HepG2 (cell line): Measurements from ENCODE around the gene STX8. TPM values are rescaled to one million over a fixed set of nuclear protein-coding genes. Genes with fewer than 3 reads are reported as not detected.

ENCODE experiments used
- ATAC-seq: fragments of 200-7000 bp; cut with Tn5 transposase; 3 replicates; pipeline ENCODE4 v1.9.1; 2020; ENCODE audit warnings: mild to moderate bottlenecking, moderate library complexity
- BruUV-seq: library from RNA; stranded (reverse); fragments of 400-500 nt; replicated peaks from 2 replicates; lab custom pipeline; 2021; lab: Mats Ljungman, UMichigan
- CTCF ChIA-PET: fragments of 300-600 bp; formaldehyde crosslinking; extraction: SDS; loops from one replicate; lab custom pipeline; 2021; ENCODE audit warnings: low total read pairs, inconsistent platforms, low intra/inter-chr PET ratio; lab: Yijun Ruan, JAX
- POLR2A ChIA-PET: fragments of 350-600 bp; sonication (Branson Sonifier 250); formaldehyde crosslinking; loops from one replicate; lab custom pipeline; 2020; ENCODE audit warnings: antibody characterized with exemption, inconsistent platforms; lab: Yijun Ruan, JAX
- DNase-seq: peaks from one replicate; pipeline ENCODE4 v3.0.0-alpha.2; 2015; ENCODE audit warnings: low spot score
- FAIRE-seq: peaks from 3 replicates; lab custom pipeline; 2011; peaks lifted over from hg19 to GRCh38; lab: Jason Lieb, UNC
- H2AFZ ChIP-seq: one replicate; pipeline ENCODE4 v1.6.1; 2011; ENCODE audit warnings: low read length, inconsistent platforms
- H3K27ac ChIP-seq: fragments of 300-600 bp; 3 replicates; pipeline ENCODE4 v1.8.0; 2011; ENCODE audit warnings: mixed run types, mild to moderate bottlenecking, mixed read lengths, low read length, inconsistent platforms; ENCODE audit not compliant: insufficient read depth; ENCODE audit errors: extremely low read length
- H3K27me3 ChIP-seq, 2 experiments: fragments of 200-600 bp in 1 of 2; 2 replicates in 1 of 2; 3 replicates in 1 of 2; pipeline versions ENCODE4 v1.6.0 to v1.8.0; 2011; ENCODE audit warnings: low read length in 2 of 2, mild to moderate bottlenecking in 2 of 2, moderate library complexity in 2 of 2, inconsistent platforms in 1 of 2; ENCODE audit not compliant: insufficient read depth in 2 of 2, control insufficient read depth in 1 of 2
- H3K36me3 ChIP-seq, 2 experiments: fragments of 200-600 bp in 1 of 2; replicated peaks in 1 of 2; 2 replicates in 1 of 2; 3 replicates in 1 of 2; pipeline versions ENCODE4 v1.5.1 to v1.8.0; 2011; ENCODE audit warnings: low read length in 2 of 2, inconsistent platforms in 1 of 2; ENCODE audit not compliant: insufficient read depth in 2 of 2, control insufficient read depth in 1 of 2
- H3K4me1 ChIP-seq: 2 replicates; pipeline ENCODE4 v1.5.1; 2012; ENCODE audit warnings: low read length, inconsistent platforms; ENCODE audit not compliant: insufficient read depth
- H3K4me2 ChIP-seq: 2 replicates; pipeline ENCODE4 v1.6.0; 2011; ENCODE audit warnings: low read depth, low read length, inconsistent platforms
- H3K4me3 ChIP-seq, 3 experiments: fragments of 200-600 bp in 1 of 3; sonication (generic), shearing (Covaris generic) in 1 of 3; replicated peaks in 1 of 3; 2 replicates each; pipeline ENCODE4 v1.5.1; 2011 to 2016; ENCODE audit warnings: low read length in 3 of 3, inconsistent platforms in 2 of 3, low read depth in 2 of 3, mild to moderate bottlenecking in 2 of 3, control low read depth in 1 of 3, mixed read lengths in 1 of 3; ENCODE audit not compliant: insufficient read depth in 1 of 3
- H3K79me2 ChIP-seq: one replicate; pipeline ENCODE4 v1.6.1; 2011; ENCODE audit warnings: low read length, inconsistent platforms; ENCODE audit not compliant: insufficient read depth
- H3K9ac ChIP-seq: 2 replicates; pipeline ENCODE4 v1.6.0; 2011; ENCODE audit warnings: mild to moderate bottlenecking, low read depth, low read length, inconsistent platforms; ENCODE audit not compliant: insufficient read depth
- H3K9me3 ChIP-seq: 2 replicates; pipeline ENCODE4 v1.5.1; 2012; ENCODE audit warnings: mild to moderate bottlenecking, low read length
- H4K20me1 ChIP-seq: 2 replicates; pipeline ENCODE4 v1.6.0; 2011; ENCODE audit warnings: inconsistent platforms, mild to moderate bottlenecking, low read length, moderate library complexity; ENCODE audit not compliant: insufficient read depth
- E2F5 ChIP-seq: sonication (generic); formaldehyde crosslinking; conservative IDR thresholded peaks from 2 replicates; pipeline ENCODE4 v1.4.0; 2020; ENCODE audit warnings: missing genetic modification reagents
- FOXP4 ChIP-seq: sonication (generic); formaldehyde crosslinking; IDR thresholded peaks from 2 replicates; pipeline ENCODE4 v1.4.0; 2020; ENCODE audit warnings: missing genetic modification reagents
- GMEB2 ChIP-seq: IDR thresholded peaks from 2 replicates; pipeline ENCODE4 v1.6.1; 2016; ENCODE audit warnings: missing biosample characterization, missing genetic modification reagents, low read depth
- HDAC2 ChIP-seq: sonication (generic); formaldehyde crosslinking; IDR thresholded peaks from 2 replicates; pipeline ENCODE4 v1.4.0; 2020; ENCODE audit warnings: missing genetic modification reagents
- MTA3 ChIP-seq: sonication (generic); formaldehyde crosslinking; IDR thresholded peaks from 2 replicates; pipeline ENCODE4 v1.4.0; 2020; ENCODE audit warnings: missing genetic modification reagents
- NR0B2 ChIP-seq: sonication (generic); formaldehyde crosslinking; IDR thresholded peaks from 2 replicates; pipeline ENCODE4 v1.4.0; 2020; ENCODE audit warnings: mild to moderate bottlenecking, missing genetic modification reagents
- ONECUT2 ChIP-seq: sonication (generic); formaldehyde crosslinking; IDR thresholded peaks from 2 replicates; pipeline ENCODE4 v1.4.0; 2020; ENCODE audit warnings: missing genetic modification reagents
- POLR2A ChIP-seq, 2 experiments: IDR thresholded peaks; 2 replicates each; pipeline ENCODE4 v1.6.1; 2011; ENCODE audit warnings: low read depth in 2 of 2, low read length in 2 of 2, mild to moderate bottlenecking in 1 of 2, moderate library complexity in 1 of 2; ENCODE audit not compliant: insufficient read depth in 1 of 2
- RARA ChIP-seq: IDR thresholded peaks from 2 replicates; pipeline ENCODE4 v1.6.1; 2016; ENCODE audit warnings: missing genetic modification reagents, missing compliant biosample characterization
- RNF2 ChIP-seq: fragments of 450-650 bp; conservative IDR thresholded peaks from 2 replicates; pipeline ENCODE4 v1.6.1; 2016; ENCODE audit warnings: low read depth
- ZFP90 ChIP-seq: sonication (generic); formaldehyde crosslinking; IDR thresholded peaks from 2 replicates; pipeline ENCODE4 v1.8.0; 2022; ENCODE audit warnings: missing genetic modification reagents, mild to moderate bottlenecking, inconsistent platforms, borderline replicate concordance
- ZNF737 ChIP-seq: sonication (generic); formaldehyde crosslinking; IDR thresholded peaks from 2 replicates; pipeline ENCODE4 v1.5.0; 2020; ENCODE audit warnings: missing genetic modification reagents, mild to moderate bottlenecking, borderline replicate concordance
- WGBS: methylation state at CpG from one replicate; pipeline ENCODE4 v1.1.6; 2017; ENCODE audit warnings: low lambda C conversion rate; 5-methylcytosine and 5-hydroxymethylcytosine counted together
- in situ Hi-C: cut with HindIII; loops from 2 replicates; pipeline ENCODE4 v1.10.0; 2017; ENCODE audit warnings: low pct_unique_long_range_greater_than_20kb; ENCODE audit not compliant: extremely low pct_ligation_motif_present
- intact Hi-C: fragments of 100-400 bp; cut with micrococcal nuclease; formaldehyde crosslinking; loops from one replicate; pipeline ENCODE4 v1.10.0; 2022; ENCODE audit not compliant: unreplicated experiment
- polyA plus RNA-seq, 8 experiments: library from polyadenylated mRNA; depleted of rRNA in 3 of 8; stranded (reverse) in 7 of 8; unstranded in 1 of 8; fragments of >200 nt; fragmentation: Illumina TruSeq in 4 of 8; extraction: Trizol in 4 of 8; gene quantifications; 2 replicates each; pipeline versions ENCODE4 v1.2.1 to v1.2.3, GENCODE V29; 2011 to 2016; ENCODE audit warnings: low read depth in 4 of 8, missing spikeins in 1 of 8, mixed read lengths in 1 of 8; ENCODE audit not compliant: insufficient read depth in 1 of 8
- total RNA-seq, 5 experiments: library from RNA; depleted of rRNA; stranded (reverse); fragments of >200 nt; fragmentation: Illumina TruSeq; extraction: Trizol; gene quantifications; 2 replicates each; pipeline ENCODE4 v1.2.3, GENCODE V29; 2016; ENCODE audit warnings: low read depth in 1 of 5

STX8 gene
- total and polyA plus RNA-seq, 2 of the 13 experiments (the other 11 are each of a cell fraction or from before 2014, with no cell fraction given): 36.4 to 53.6 TPM

GRCh38 chr17:9479964-9480363, 95.7 kb downstream of the STX8 start:
- Histone ChIP-seq H3K4me2 (no peak overlapping the region), H3K27ac (no peak overlapping the region), H4K20me1 (no peaks in the 10 kb centered on the region), H3K9ac (no peak overlapping the region), H3K4me3 (no peak overlapping the region), H2AFZ (no peak overlapping the region), H3K27me3 (no peaks in the 10 kb centered on the region), H3K9me3 (no peaks in the 10 kb centered on the region), H3K4me1 (peaks cover 5% of the 10 kb centered on the region), H3K36me3 (no peaks in the 10 kb centered on the region), H3K79me2 (no peaks in the 10 kb centered on the region)
- FAIRE-seq (no peak), DNase-seq (no peak), ATAC-seq (no peak)
- no TSS peak for BruUV-seq
- WGBS: 86% methylated on average over 4 of the region's 4 CpGs
- ChIA-PET CTCF (no interaction called here), POLR2A (no interaction called here)
- in situ Hi-C loops: loop anchor here (10.0 kb wide), 1 partner anchor 65 kb away; no protein-coding TSS in a partner anchor
- TF ChIP-seq ZFP90 (CRISPR knock-in tag) (no peak), POLR2A (IDR thresholded peaks at IDR 0.05; ENCODE audit: insufficient read depth in 1 of 2, low read depth in 2 of 2, low read length in 2 of 2) (no peak)
- intact Hi-C loops: no loop called here

GRCh38 chr17:9478889-9479288, 96.7 kb downstream of the STX8 start:
- CTCF ChIA-PET: no interaction called here
- H3K79me2 ChIP-seq: no peaks in the 10 kb centered on the region

More at GRCh38 chr17:9478889-9479288, 96.7 kb downstream of the STX8 start:
- H3K36me3 ChIP-seq: no peaks in the 10 kb centered on the region
- H3K4me3 ChIP-seq: no peak overlapping the region
- intact Hi-C loops: no loop called here
- DNase-seq (no peak), ATAC-seq (no peak), FAIRE-seq (no peak)
- H3K27me3 ChIP-seq: no peaks in the 10 kb centered on the region
- in situ Hi-C loops: loop anchor here (10.0 kb wide), 1 partner anchor 64 kb away; no protein-coding TSS in a partner anchor
- BruUV-seq: no TSS peak
- TF ChIP-seq MTA3 (CRISPR knock-in tag) (no peak), RARA (CRISPR knock-in tag) (no peak), GMEB2 (CRISPR knock-in tag) (no peak), ZNF737 (CRISPR knock-in tag) (no peak), NR0B2 (CRISPR knock-in tag) (no peak), FOXP4 (CRISPR knock-in tag) (no peak), HDAC2 (no peak), E2F5 (CRISPR knock-in tag) (no peak), RNF2 (no peak), ONECUT2 (CRISPR knock-in tag) (no peak)
- peaks cover 16% of the 10 kb centered on the region for H3K4me1 ChIP-seq
- no peak overlapping the region for H3K4me2 ChIP-seq
- H3K27ac ChIP-seq: no peak overlapping the region
- H3K9me3 ChIP-seq: no peaks in the 10 kb centered on the region
- no peak overlapping the region for H2AFZ ChIP-seq
- WGBS: 99% methylated on average over 3 of the region's 3 CpGs
- POLR2A ChIA-PET: no interaction called here
- H3K9ac ChIP-seq: no peak overlapping the region
- H4K20me1 ChIP-seq: no peaks in the 10 kb centered on the region
